ENCODE data around the gene F5. TPM values are rescaled to one million over a fixed set of nuclear protein-coding genes. Genes with fewer than 3 reads are reported as not detected.

F5 gene
- total and polyA plus RNA-seq, 2 of the 13 experiments (the other 11 are each of a cell fraction or from before 2014, with no cell fraction given): 38.3 to 64.0 TPM

- Histone ChIP-seq H3K36me3 (replicated peaks in 1 of 2; ENCODE audit: control insufficient read depth in 1 of 2, insufficient read depth in 2 of 2, low read length in 2 of 2) (no peaks in the 10 kb centered on the region), H2AFZ (ENCODE audit: low read length) (no peak overlapping the region), H3K4me3 (replicated peaks in 1 of 3; ENCODE audit: insufficient read depth in 1 of 3, low read depth in 2 of 3, low read length in 3 of 3) (no peak overlapping the region), H3K27me3 (ENCODE audit: control insufficient read depth in 1 of 2, insufficient read depth in 2 of 2, low read length in 2 of 2) (no peaks in the 10 kb centered on the region), H3K27ac (ENCODE audit: extremely low read length, insufficient read depth, low read length) (no peak overlapping the region), H3K9ac (ENCODE audit: insufficient read depth, low read depth, low read length) (no peak overlapping the region), H4K20me1 (ENCODE audit: insufficient read depth, low read length) (no peaks in the 10 kb centered on the region), H3K9me3 (ENCODE audit: low read length) (peaks cover 19% of the 10 kb centered on the region), H3K4me1 (ENCODE audit: insufficient read depth, low read length) (no peaks in the 10 kb centered on the region), H3K79me2 (ENCODE audit: insufficient read depth, low read length) (no peaks in the 10 kb centered on the region), H3K4me2 (ENCODE audit: low read depth, low read length) (no peak overlapping the region)
- POLR2A ChIA-PET: no interaction called here
- no TSS peak for BruUV-seq (replicated peaks)
- TF ChIP-seq EEA1 (CRISPR knock-in tag; IDR thresholded peaks at IDR 0.05; ENCODE audit: borderline replicate concordance) (no peak), MLX (CRISPR knock-in tag; IDR thresholded peaks at IDR 0.05) (no peak), ZNF597 (CRISPR knock-in tag; IDR thresholded peaks at IDR 0.05) (no peak), ZNF160 (CRISPR knock-in tag; IDR thresholded peaks at IDR 0.05) (peak; percentile 76)
- CTCF ChIA-PET (ENCODE audit: low intra/inter-chr PET ratio, low total read pairs): no interaction called here
- DNase-seq (ENCODE audit: low spot score) (no peak), FAIRE-seq (no peak), ATAC-seq (no peak)
- intact Hi-C loops (cut with micrococcal nuclease; ENCODE audit: unreplicated experiment): no loop called here
- 0% methylated on average over 1 of the region's 1 CpG for WGBS (ENCODE audit: low lambda C conversion rate)
- in situ Hi-C loops (cut with HindIII; ENCODE audit: extremely low pct_ligation_motif_present, low pct_unique_long_range_greater_than_20kb): no loop called here
Observed at GRCh38 chr1:169634145-169634544, 47.9 kb upstream of the F5 start.

- no peak for DNase-seq (ENCODE audit: low spot score)
- no peak for ATAC-seq
- TF ChIP-seq ZNF589 (CRISPR knock-in tag; conservative IDR thresholded peaks at IDR 0.05): no peak
- TF ChIP-seq ATF7-NPFF (CRISPR knock-in tag; IDR thresholded peaks at IDR 0.05; ENCODE audit: low read depth): no peak
- no peak for TF ChIP-seq MLXIP (CRISPR knock-in tag; IDR thresholded peaks at IDR 0.05; ENCODE audit: borderline replicate concordance)
- no peak for TF ChIP-seq NAIF1 (CRISPR knock-in tag; IDR thresholded peaks at IDR 0.05; ENCODE audit: borderline replicate concordance)
Observed at GRCh38 chr1:169631249-169631648, 45.0 kb upstream of the F5 start.

More at GRCh38 chr1:169631249-169631648, 45.0 kb upstream of the F5 start:
- H2AFZ ChIP-seq (ENCODE audit: low read length): no peak overlapping the region
- no peak for FAIRE-seq
- H3K4me1 ChIP-seq (ENCODE audit: insufficient read depth, low read length): no peaks in the 10 kb centered on the region
- H3K4me2 ChIP-seq (ENCODE audit: low read depth, low read length): no peak overlapping the region
- ChIA-PET POLR2A (no interaction called here), CTCF (ENCODE audit: low intra/inter-chr PET ratio, low total read pairs) (no interaction called here)
- H3K9ac ChIP-seq (ENCODE audit: insufficient read depth, low read depth, low read length): no peak overlapping the region
- peaks cover 19% of the 10 kb centered on the region for H3K9me3 ChIP-seq (ENCODE audit: low read length)
- no peaks in the 10 kb centered on the region for H3K79me2 ChIP-seq (ENCODE audit: insufficient read depth, low read length)
- no peak overlapping the region for H3K27ac ChIP-seq (ENCODE audit: extremely low read length, insufficient read depth, low read length)
- WGBS (ENCODE audit: low lambda C conversion rate): 1% methylated on average over 3 of the region's 3 CpGs
- no peak overlapping the region for H3K4me3 ChIP-seq (replicated peaks in 1 of 3; ENCODE audit: insufficient read depth in 1 of 3, low read depth in 2 of 3, low read length in 3 of 3)
- no peaks in the 10 kb centered on the region for H4K20me1 ChIP-seq (ENCODE audit: insufficient read depth, low read length)
- H3K36me3 ChIP-seq (replicated peaks in 1 of 2; ENCODE audit: control insufficient read depth in 1 of 2, insufficient read depth in 2 of 2, low read length in 2 of 2): no peaks in the 10 kb centered on the region
- in situ Hi-C loops (cut with HindIII; ENCODE audit: extremely low pct_ligation_motif_present, low pct_unique_long_range_greater_than_20kb) (no loop called here), intact Hi-C loops (cut with micrococcal nuclease; ENCODE audit: unreplicated experiment) (no loop called here)
- peaks cover 0 to 3% of the 10 kb centered on the region in 2 experiments; a peak in 1 of 5 replicates for H3K27me3 ChIP-seq (ENCODE audit: control insufficient read depth in 1 of 2, insufficient read depth in 2 of 2, low read length in 2 of 2)
- no TSS peak for BruUV-seq (replicated peaks)

All from HepG2 (cell line).